GM10248 (cell line): ENCODE measurements around the gene UQCRFS1.

Experiments used
- CTCF ChIA-PET: fragments of 300-600 bp; sonication (Branson Sonifier 250); formaldehyde crosslinking; extraction: SDS; loops from one replicate; lab custom pipeline; 2021; ENCODE audit warnings: antibody characterized with exemption; lab: Yijun Ruan, JAX
- POLR2A ChIA-PET: fragments of 350-650 bp; sonication (Branson Sonifier 250); formaldehyde crosslinking; extraction: SDS; loops from one replicate; lab custom pipeline; 2020; ENCODE audit warnings: antibody characterized with exemption; lab: Yijun Ruan, JAX
- DNase-seq: peaks from one replicate; pipeline ENCODE4 v3.0.0; 2012; ENCODE audit errors: extremely low spot score
- TF ChIP-seq, protein P1 (sequence below): IDR thresholded peaks from 2 replicates; pipeline ENCODE4 v1.5.1; 2012; ENCODE audit warnings: mild to moderate bottlenecking, low read depth; ENCODE audit errors: extremely low read depth, missing control alignments, control extremely low read depth

UQCRFS1 gene

GRCh38 chr19:29212648-29213573, at the start of gene UQCRFS1:
Gene UQCRFS1 (minus strand): TSS chr19:29213151. CDS start chr19:29213118, 33 bp downstream.
- ChIA-PET CTCF (interaction anchor here (1.1 kb wide), 1 partner anchor 50 kb away, joined by 3 read pairs; no protein-coding TSS in a partner anchor), POLR2A (no interaction called here)
- peak; percentile 95 for DNase-seq
- TF ChIP-seq, protein P1, sequence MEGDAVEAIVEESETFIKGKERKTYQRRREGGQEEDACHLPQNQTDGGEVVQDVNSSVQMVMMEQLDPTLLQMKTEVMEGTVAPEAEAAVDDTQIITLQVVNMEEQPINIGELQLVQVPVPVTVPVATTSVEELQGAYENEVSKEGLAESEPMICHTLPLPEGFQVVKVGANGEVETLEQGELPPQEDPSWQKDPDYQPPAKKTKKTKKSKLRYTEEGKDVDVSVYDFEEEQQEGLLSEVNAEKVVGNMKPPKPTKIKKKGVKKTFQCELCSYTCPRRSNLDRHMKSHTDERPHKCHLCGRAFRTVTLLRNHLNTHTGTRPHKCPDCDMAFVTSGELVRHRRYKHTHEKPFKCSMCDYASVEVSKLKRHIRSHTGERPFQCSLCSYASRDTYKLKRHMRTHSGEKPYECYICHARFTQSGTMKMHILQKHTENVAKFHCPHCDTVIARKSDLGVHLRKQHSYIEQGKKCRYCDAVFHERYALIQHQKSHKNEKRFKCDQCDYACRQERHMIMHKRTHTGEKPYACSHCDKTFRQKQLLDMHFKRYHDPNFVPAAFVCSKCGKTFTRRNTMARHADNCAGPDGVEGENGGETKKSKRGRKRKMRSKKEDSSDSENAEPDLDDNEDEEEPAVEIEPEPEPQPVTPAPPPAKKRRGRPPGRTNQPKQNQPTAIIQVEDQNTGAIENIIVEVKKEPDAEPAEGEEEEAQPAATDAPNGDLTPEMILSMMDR = no peak

GRCh38 chr19:29262085-29262484, 49.1 kb upstream of the UQCRFS1 start:
- TF ChIP-seq, protein P1 = no peak
- ChIA-PET POLR2A (interaction anchor here (0.6 kb wide), 1 partner anchor 10 kb away, joined by 3 read pairs; no protein-coding TSS in a partner anchor), CTCF (interaction anchor here (1.1 to 4.3 kb wide), 9 partner anchors 7 to 525 kb away, joined by 3 to 29 read pairs (median 7); no protein-coding TSS in a partner anchor)
- no peak for DNase-seq

DNA sequence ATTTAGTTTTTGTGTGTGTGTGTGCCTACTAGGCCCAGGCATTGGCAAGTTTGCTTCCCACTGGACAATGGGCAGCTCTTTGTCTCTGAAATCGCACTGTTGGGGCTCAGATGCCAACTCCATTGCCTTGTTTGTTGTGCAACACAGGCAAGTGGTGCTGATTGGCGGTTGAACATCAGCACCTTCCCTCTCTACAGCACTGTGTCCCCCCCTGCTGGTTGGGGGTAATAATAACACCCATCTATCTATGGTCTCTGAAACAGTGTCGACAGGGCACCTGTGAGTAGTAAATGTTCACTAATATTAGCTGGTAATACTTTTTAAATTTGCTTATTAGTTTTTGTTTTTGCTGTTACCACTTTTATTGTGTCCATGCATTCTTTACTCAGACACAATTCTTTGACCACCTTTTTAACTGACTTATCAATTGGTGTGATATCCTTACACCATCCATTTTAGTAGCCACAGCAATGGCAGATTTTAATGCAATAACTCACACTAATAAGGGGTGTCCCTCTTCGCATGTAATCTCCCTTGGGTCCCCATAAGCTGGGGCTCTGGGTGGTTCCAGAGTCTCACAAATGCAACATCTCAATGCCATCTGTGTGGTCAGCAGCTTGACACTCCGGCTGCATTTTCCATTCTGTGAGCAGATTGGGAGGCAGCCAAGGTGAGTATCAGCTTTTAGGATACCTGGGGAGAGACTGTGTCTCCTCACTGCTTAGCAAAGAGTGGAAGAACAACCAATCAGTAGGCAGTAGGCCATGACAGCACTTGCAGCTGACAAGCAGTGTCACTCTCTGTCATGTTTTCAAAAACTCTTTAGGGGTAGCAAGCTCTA, 47.7 kb upstream of the UQCRFS1 start:
- ChIA-PET POLR2A (no interaction called here), CTCF (interaction anchor here (1.3 to 2.8 kb wide), 8 partner anchors 9 to 524 kb away, joined by 4 to 15 read pairs (median 6); no protein-coding TSS in a partner anchor)
- peak; percentile 28 for DNase-seq
- TF ChIP-seq, protein P1 = peak; percentile 54

GRCh38 chr19:29259867-29260281, 46.9 kb upstream of the UQCRFS1 start:
- ChIA-PET POLR2A (no interaction called here), CTCF (interaction anchor here (1.2 to 2.8 kb wide), 8 partner anchors 8 to 523 kb away, joined by 3 to 15 read pairs (median 6); no protein-coding TSS in a partner anchor)
- TF ChIP-seq, protein P1 = no peak
- no peak for DNase-seq

DNA sequence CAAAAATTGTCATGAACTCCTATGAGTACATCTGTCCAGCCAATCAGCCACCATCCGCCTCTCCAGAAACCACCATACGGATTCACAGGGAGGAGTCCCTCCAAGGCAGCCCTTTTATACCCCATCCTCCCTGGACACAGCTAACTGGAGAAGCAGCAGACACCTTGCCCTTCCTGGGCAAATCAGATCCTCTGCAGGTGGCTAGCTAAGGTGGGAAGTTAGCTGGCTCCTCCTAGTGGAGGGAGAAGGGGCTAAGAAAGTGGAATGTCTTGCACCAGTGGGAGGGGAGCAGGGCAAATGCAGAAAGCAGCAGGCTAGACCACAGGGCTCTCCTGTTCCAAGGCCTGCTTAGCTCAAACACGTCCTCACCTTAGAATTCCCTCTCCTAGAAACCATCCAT, 46.2 kb upstream of the UQCRFS1 start:
- ChIA-PET POLR2A (no interaction called here), CTCF (interaction anchor here (1.2 to 2.8 kb wide), 5 partner anchors 14 to 523 kb away, joined by 3 to 15 read pairs (median 4); no protein-coding TSS in a partner anchor)
- TF ChIP-seq, protein P1 = peak; percentile 28
- DNase-seq = no peak
